ENCODE data around the gene DTNA.

The DTNA gene

GRCh38 chr18:34820360-34821065 lies 110.4 kb downstream of the DTNA start:
- no peaks in the 10 kb centered on the region for H3K27me3 ChIP-seq (ENCODE audit: insufficient read depth, low read depth)
- H3K4me2 ChIP-seq, result no peak overlapping the region
- no peak overlapping the region for H3K9ac ChIP-seq
- no peaks in the 10 kb centered on the region for H3K79me2 ChIP-seq (ENCODE audit: insufficient read depth, low read depth)
- H3K27ac ChIP-seq, result no peak overlapping the region
- no peaks in the 10 kb centered on the region for H4K20me1 ChIP-seq (ENCODE audit: insufficient read depth)
- TF ChIP-seq CTCF (conservative IDR thresholded peaks at IDR 0.05; ENCODE audit: low read depth, low read length), result no peak
- no peak overlapping the region for H3K4me3 ChIP-seq (IDR thresholded peaks at IDR 0.05; ENCODE audit: insufficient read depth, low read depth, low read length)
- no peaks in the 10 kb centered on the region for H3K4me1 ChIP-seq (ENCODE audit: low read depth, poor library complexity, severe bottlenecking)
- H3K36me3 ChIP-seq (ENCODE audit: insufficient read depth), result no peaks in the 10 kb centered on the region
- H2AFZ ChIP-seq (ENCODE audit: low read depth), result no peak overlapping the region

- no peak for TF ChIP-seq CTCF (conservative IDR thresholded peaks at IDR 0.05; ENCODE audit: low read depth, low read length)
- Histone ChIP-seq H3K4me1 (ENCODE audit: low read depth, poor library complexity, severe bottlenecking) (no peaks in the 10 kb centered on the region), H2AFZ (ENCODE audit: low read depth) (no peak overlapping the region), H3K79me2 (ENCODE audit: insufficient read depth, low read depth) (no peaks in the 10 kb centered on the region), H3K9ac (no peak overlapping the region), H3K36me3 (ENCODE audit: insufficient read depth) (no peaks in the 10 kb centered on the region), H3K4me2 (no peak overlapping the region), H3K4me3 (IDR thresholded peaks at IDR 0.05; ENCODE audit: insufficient read depth, low read depth, low read length) (no peak overlapping the region), H4K20me1 (ENCODE audit: insufficient read depth) (no peaks in the 10 kb centered on the region), H3K27me3 (ENCODE audit: insufficient read depth, low read depth) (no peaks in the 10 kb centered on the region), H3K27ac (no peak overlapping the region)
Observed at GRCh38 chr18:34821669-34822210, 111.6 kb downstream of the DTNA start.

- TF ChIP-seq CTCF (conservative IDR thresholded peaks at IDR 0.05; ENCODE audit: low read depth, low read length), result no peak
- no peaks in the 10 kb centered on the region for H4K20me1 ChIP-seq (ENCODE audit: insufficient read depth)
- no peak overlapping the region for H3K27ac ChIP-seq
- no peak overlapping the region for H2AFZ ChIP-seq (ENCODE audit: low read depth)
- no peaks in the 10 kb centered on the region for H3K27me3 ChIP-seq (ENCODE audit: insufficient read depth, low read depth)
- H3K79me2 ChIP-seq (ENCODE audit: insufficient read depth, low read depth), result no peaks in the 10 kb centered on the region
- no peak overlapping the region for H3K9ac ChIP-seq
- H3K36me3 ChIP-seq (ENCODE audit: insufficient read depth), result no peaks in the 10 kb centered on the region
- H3K4me2 ChIP-seq, result no peak overlapping the region
- H3K4me1 ChIP-seq (ENCODE audit: low read depth, poor library complexity, severe bottlenecking), result no peaks in the 10 kb centered on the region
- H3K4me3 ChIP-seq (IDR thresholded peaks at IDR 0.05; ENCODE audit: insufficient read depth, low read depth, low read length), result no peak overlapping the region
Observed at GRCh38 chr18:34828093-34828492, 118.0 kb downstream of the DTNA start.

DNA sequence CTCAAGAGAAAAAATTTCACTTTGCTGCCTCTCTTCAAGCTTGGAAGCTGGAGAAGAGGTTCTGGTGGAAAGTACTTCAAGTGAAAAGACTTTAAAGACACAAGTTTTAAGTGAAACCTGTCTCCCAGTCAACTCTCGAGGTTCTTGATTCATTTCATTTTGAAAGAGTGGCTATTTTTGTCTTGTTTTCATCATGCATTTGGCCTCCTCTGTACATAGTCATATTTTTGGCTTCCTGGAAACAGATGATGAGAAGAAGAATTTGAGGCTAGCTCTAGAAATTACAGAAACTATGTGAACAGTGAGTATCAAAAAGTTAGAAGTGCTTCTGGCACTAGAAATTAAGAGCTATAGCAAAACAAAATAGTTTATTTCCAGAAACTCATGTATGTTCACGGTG lies 124.8 kb downstream of the DTNA start:
- no peak overlapping the region for H3K27ac ChIP-seq
- no peaks in the 10 kb centered on the region for H3K79me2 ChIP-seq (ENCODE audit: insufficient read depth, low read depth)
- H2AFZ ChIP-seq (ENCODE audit: low read depth), result no peak overlapping the region
- no peaks in the 10 kb centered on the region for H3K27me3 ChIP-seq (ENCODE audit: insufficient read depth, low read depth)
- no peak overlapping the region for H3K9ac ChIP-seq
- H4K20me1 ChIP-seq (ENCODE audit: insufficient read depth), result no peaks in the 10 kb centered on the region
- no peak for TF ChIP-seq CTCF (conservative IDR thresholded peaks at IDR 0.05; ENCODE audit: low read depth, low read length)
- no peak overlapping the region for H3K4me3 ChIP-seq (IDR thresholded peaks at IDR 0.05; ENCODE audit: insufficient read depth, low read depth, low read length)
- H3K4me2 ChIP-seq, result no peak overlapping the region
- no peaks in the 10 kb centered on the region for H3K36me3 ChIP-seq (ENCODE audit: insufficient read depth)
- H3K4me1 ChIP-seq (ENCODE audit: low read depth, poor library complexity, severe bottlenecking), result no peaks in the 10 kb centered on the region

Data from KMS-11 (cell line).